D721Med (cell line): ENCODE measurements around the gene CHST8.
A peak's percentile ranks its signal among the peaks of the same experiment; 100 is the strongest.

Experiments used
- DNase-seq: peaks from one replicate; pipeline ENCODE4 v3.0.0; 2011; ENCODE audit warnings: low spot score; ENCODE audit not compliant: insufficient read length
- FAIRE-seq: peaks from 2 replicates; lab custom pipeline; 2011; peaks lifted over from hg19 to GRCh38; lab: Jason Lieb, UNC
- TF ChIP-seq, protein P1 (sequence below): IDR thresholded peaks from 2 replicates; pipeline ENCODE4 v1.5.1; 2012; ENCODE audit warnings: mild to moderate bottlenecking, control low read depth; ENCODE audit not compliant: insufficient read depth; ENCODE audit errors: missing control alignments

Gene CHST8

DNA sequence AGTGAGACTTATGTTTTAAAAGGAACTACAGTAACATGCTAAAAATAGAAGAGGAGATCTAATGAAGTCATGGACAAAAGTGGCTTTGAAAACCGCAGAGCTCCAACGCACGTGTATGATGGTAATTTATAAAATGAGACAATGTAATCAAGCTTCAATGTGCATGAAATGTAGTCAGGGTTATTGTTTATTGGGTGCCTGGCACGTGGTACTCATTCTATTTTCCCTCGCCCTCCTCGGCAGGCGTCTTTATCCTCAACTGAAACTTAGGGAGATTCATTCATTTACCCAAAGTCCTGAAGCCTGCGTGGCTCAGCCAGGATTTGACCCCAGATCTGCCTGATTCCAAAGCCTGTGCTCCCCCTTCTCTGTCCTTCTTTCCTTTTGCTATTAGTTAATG is 79.8 kb downstream of the CHST8 start:
- DNase-seq (no peak), FAIRE-seq (no peak)
- TF ChIP-seq, protein P1, sequence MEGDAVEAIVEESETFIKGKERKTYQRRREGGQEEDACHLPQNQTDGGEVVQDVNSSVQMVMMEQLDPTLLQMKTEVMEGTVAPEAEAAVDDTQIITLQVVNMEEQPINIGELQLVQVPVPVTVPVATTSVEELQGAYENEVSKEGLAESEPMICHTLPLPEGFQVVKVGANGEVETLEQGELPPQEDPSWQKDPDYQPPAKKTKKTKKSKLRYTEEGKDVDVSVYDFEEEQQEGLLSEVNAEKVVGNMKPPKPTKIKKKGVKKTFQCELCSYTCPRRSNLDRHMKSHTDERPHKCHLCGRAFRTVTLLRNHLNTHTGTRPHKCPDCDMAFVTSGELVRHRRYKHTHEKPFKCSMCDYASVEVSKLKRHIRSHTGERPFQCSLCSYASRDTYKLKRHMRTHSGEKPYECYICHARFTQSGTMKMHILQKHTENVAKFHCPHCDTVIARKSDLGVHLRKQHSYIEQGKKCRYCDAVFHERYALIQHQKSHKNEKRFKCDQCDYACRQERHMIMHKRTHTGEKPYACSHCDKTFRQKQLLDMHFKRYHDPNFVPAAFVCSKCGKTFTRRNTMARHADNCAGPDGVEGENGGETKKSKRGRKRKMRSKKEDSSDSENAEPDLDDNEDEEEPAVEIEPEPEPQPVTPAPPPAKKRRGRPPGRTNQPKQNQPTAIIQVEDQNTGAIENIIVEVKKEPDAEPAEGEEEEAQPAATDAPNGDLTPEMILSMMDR = no peak

DNA sequence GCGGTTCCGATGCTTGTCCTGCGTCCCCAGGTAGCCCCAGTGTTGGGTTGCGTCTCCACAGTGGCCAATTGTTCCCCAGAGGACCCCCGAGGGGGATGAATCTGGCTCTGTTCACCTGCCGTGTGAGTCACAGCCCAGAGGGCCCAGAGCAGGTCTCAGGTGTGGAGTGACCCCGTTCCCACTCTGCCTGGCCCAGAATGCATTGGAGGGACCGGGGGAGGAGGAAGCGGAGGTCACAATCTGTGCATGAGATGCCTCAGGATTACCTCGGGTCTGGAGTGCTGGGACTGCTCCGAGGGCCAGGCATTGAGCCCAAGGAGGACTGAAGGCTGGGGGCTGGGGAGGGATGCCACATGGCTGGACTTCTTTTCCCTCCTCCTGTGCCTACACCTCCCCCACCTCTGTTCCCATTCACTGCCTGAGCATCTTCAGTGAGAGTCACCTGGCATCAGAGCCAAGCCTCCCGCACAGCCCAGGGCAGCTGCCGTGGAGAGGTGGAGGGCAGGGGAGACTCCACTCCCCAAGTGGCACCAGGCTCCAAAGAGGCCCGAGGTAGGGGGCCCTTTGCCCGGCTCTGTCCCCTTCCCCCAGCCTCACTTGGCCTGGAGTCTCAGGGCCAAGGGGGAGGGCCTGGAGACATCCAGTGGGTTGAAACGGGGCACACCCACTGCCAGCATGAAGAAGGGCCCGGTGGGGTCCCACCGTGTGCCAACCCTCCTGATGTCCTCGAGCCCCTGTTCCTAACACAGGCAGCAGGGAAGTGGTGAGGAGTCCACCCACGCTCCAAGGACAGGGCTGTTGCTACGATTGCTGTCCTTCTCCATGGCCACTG is 81.1 kb downstream of the CHST8 start:
- TF ChIP-seq, protein P1 = no peak
- no peak for FAIRE-seq
- DNase-seq = no peak

DNA sequence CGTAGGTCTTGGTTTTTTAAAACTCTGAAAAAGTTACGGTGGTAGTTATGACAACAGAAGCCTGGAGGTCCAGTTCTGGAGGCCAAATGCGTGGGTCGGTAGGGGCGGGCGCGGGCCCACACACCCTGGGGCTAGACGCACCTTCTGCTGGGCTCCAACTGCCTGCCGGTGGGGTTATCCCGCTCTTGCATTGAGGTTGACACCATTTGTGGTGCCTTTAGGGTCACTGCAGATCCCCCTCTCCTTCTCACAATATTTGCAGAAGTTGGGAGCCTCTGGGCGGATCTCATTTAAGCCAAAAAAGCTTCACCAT is 81.6 kb downstream of the CHST8 start:
- FAIRE-seq (no peak), DNase-seq (no peak)
- TF ChIP-seq, protein P1 = no peak

DNA sequence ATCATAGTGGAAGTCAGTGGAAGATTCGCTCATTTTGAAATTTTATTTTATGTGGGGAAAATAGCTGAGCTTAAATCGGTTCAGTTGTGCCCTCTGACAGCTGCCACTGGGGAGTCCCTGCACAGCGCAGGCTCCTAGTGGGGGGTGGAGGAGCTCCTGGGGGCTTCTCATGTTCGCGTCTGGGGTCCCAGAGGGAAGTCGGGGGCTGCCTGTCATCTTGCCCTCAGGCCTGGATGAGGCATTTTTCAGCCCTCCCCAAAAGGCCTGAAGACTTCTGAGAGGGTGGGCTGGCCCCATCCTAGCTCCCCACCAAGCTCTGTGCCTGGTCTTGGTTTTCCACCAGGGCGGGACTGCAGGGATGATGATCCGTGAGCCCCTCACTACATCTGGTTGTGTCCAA is 82.1 kb downstream of the CHST8 start:
- no peak for FAIRE-seq
- TF ChIP-seq, protein P1 = no peak
- no peak for DNase-seq

DNA sequence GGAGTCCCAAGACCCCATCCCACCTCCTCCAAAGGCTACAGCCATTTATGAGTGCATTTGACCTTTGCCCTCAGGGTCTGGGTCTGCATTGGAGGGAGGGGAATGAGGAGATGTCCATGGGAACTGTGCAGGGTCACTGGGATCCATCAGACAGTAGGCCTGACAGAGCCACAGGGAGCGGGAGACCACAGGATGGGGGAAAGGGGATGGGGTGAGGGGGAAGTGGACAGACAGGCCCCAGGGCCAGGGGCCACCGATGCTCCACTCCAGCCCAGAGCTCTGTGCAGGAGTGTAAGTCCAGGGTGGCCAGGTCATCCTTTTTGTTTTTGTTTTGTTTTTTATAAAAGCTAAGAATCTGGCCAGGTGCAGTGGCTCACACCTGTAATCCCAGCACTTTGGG is 82.5 kb downstream of the CHST8 start:
- TF ChIP-seq, protein P1 = no peak
- DNase-seq (no peak), FAIRE-seq (no peak)

DNA sequence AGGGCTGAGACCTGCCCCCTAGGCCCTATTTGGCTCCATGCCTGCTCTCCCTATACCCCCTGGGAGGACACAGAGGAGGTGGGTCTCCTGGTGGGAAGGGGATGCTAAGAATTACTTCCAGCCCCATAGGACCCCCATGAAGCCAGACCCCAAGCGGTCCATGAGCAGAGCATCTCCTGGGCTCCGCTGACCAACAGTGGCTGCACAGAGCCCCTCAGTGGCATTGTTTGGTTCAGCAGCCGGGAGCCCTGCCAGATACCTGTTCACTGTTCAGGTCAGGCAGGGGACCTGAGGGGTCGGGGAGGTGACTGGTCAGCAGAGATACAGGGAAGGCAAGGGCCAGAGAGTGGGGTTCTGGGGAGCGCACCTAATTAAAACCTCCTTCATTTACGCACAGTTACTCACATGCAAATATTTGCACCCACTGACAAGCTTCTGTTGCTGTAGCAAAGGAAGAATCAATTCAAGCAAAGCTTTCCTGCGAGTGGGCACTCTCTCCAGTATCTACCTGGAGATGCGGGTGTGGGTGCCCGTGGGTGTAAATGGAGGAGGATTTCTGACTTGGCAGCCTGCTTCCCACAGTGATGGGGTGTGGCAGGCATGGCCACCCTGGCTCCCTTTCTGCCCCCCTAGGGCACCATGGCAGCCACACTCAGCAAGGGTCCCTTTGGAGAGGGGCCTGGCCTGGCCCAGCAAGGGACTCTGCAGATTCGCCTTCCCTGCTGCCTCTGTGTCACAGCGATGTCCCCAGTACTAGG is 83.5 kb downstream of the CHST8 start:
- DNase-seq (no peak), FAIRE-seq (no peak)
- TF ChIP-seq, protein P1 = peak; percentile 7

DNA sequence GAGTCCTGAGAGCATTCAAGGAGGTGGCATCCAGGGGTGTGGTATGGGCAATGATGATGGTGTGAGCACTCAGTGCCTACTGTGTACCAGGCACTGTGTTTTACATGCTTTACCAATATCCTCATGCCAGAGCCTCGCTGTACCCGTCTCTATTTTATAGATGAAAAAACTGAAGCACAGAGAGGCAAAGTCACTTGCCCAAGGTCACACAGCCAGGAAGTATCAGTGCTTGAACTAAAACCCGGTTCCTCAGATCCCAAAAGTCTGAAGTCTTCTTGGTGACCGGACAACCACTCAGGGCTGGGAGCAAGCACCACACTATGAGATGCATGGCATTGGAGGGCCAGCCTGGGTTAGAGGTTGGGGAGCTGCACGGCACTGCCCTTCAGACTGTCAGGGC is 84.1 kb downstream of the CHST8 start:
- FAIRE-seq (no peak), DNase-seq (no peak)
- TF ChIP-seq, protein P1 = no peak
